Esophagus squamous epithelium (tissue), 4 donors: ENCODE measurements around the gene ZFYVE28.

Experiments used
- CTCF ChIP-seq, 6 experiments: fragments of 450-650 bp in 4 of 6; fragments of 200-600 bp in 2 of 6; sonication (generic) in 2 of 6; IDR thresholded peaks; one replicate each; pipeline ENCODE4 v1.5.1; 2016 to 2019; ENCODE audit warnings: antibody characterized with exemption in 6 of 6, mild to moderate bottlenecking in 4 of 6, moderate library complexity in 4 of 6
- POLR2A ChIP-seq, 4 donors: fragments of 450-650 bp; IDR thresholded peaks; one replicate each; pipeline ENCODE4 v1.6.1; 2017; ENCODE audit warnings: antibody characterized with exemption in 4 of 4, mild to moderate bottlenecking in 4 of 4, moderate library complexity in 3 of 4

GRCh38 chr4:2277956-2278355, 140.5 kb downstream of the ZFYVE28 start:
- TF ChIP-seq CTCF (IDR thresholded peaks at IDR 0.05) (no peak), POLR2A (IDR thresholded peaks at IDR 0.05) (no peak)
